ENCODE measurements around the gene RAP1B. TPM values are rescaled to one million over a fixed set of nuclear protein-coding genes. Genes with fewer than 3 reads are reported as not detected.

Gene RAP1B
- total RNA-seq, 4 donors from 2014 or later: 180 to 380 (median 224) TPM

- Histone ChIP-seq H3K4me3 (peak overlapping the region; percentile 44 to 94 (median 78)), H3K27ac (peak overlapping the region; percentile 92 to 100 (median 97)), H3K27me3 (no peaks in the 10 kb centered on the region), H3K36me3 (no peaks in the 10 kb centered on the region), H3K9me3 (no peaks in the 10 kb centered on the region), H3K4me1 (peaks cover 25 to 44% (median 39%) of the 10 kb centered on the region in 4 donors)
- intact Hi-C loops (cut with DNase I; ENCODE audit: low total_unique reads): loop anchor here (10.0 kb wide), 1 partner anchor 246 kb away; no protein-coding TSS in a partner anchor
- TF ChIP-seq POLR2A (IDR thresholded peaks at IDR 0.05) (peak; percentile 59), EP300 (IDR thresholded peaks at IDR 0.05; ENCODE audit: low read depth) (no peak), CTCF (IDR thresholded peaks at IDR 0.05) (no peak), POLR2AphosphoS5 (IDR thresholded peaks at IDR 0.05) (peak; percentile 60 to 67 (median 66))
- WGBS, 2 donors (ENCODE audit: low coverage in 1 of 2): 0% methylated on average over 18 of the region's 72 CpGs; no CpG with 5 or more reads in 1 of the 2 donors
- peak; percentile 71 for DNase-seq
- in situ Hi-C loops (cut with MboI; ENCODE audit: low pct_ligation_motif_present in 1 of 4, low pct_unique_long_range_greater_than_20kb in 1 of 4, low sequenced_read_pairs in 3 of 4): loop anchor here in 1 of 4 donors (25.0 kb wide), 1 partner anchor 249 kb away; no protein-coding TSS in a partner anchor
Observed at GRCh38 chr12:68611094-68611805, 551 bp downstream of the RAP1B start.

DNA sequence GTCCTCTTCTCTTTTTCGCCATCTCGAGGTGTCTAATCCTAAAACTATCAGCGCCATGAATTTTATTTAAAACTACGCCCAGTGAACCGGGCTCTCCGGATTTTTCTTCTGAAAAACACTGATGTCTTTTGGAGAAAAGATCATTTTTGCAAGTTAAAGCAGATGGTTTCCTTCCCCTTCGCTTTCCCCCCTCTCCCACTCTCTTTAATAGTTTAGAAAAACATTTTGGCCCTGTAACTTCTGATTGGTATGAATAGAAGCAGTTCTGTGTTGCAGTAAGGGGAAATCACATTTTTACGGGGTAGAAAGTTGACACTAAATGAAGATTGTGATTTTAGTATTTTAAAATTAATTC is 1.1 kb downstream of the RAP1B start:
- in situ Hi-C loops (cut with MboI; ENCODE audit: low pct_ligation_motif_present in 1 of 4, low pct_unique_long_range_greater_than_20kb in 1 of 4, low sequenced_read_pairs in 3 of 4): loop anchor here in 1 of 4 donors (25.0 kb wide), 1 partner anchor 249 kb away; no protein-coding TSS in a partner anchor
- intact Hi-C loops (cut with DNase I; ENCODE audit: low total_unique reads): loop anchor here (10.0 kb wide), 1 partner anchor 247 kb away; no protein-coding TSS in a partner anchor
- H3K9me3 ChIP-seq: no peaks in the 10 kb centered on the region
- TF ChIP-seq POLR2A (IDR thresholded peaks at IDR 0.05) (no peak), CTCF (IDR thresholded peaks at IDR 0.05) (no peak), EP300 (IDR thresholded peaks at IDR 0.05; ENCODE audit: low read depth) (no peak), POLR2AphosphoS5 (IDR thresholded peaks at IDR 0.05) (no peak)
- H3K27ac ChIP-seq: peak overlapping the region; percentile 92 to 100 (median 97)
- WGBS, 2 donors (ENCODE audit: low coverage in 1 of 2): 0% methylated on average over 8 of the region's 8 CpGs
- no peaks in the 10 kb centered on the region for H3K36me3 ChIP-seq
- H3K27me3 ChIP-seq: no peaks in the 10 kb centered on the region
- peaks cover 28 to 49% (median 42%) of the 10 kb centered on the region in 4 donors for H3K4me1 ChIP-seq
- no peak for DNase-seq
- H3K4me3 ChIP-seq: peak overlapping the region; percentile 32 to 94 (median 78)

DNA sequence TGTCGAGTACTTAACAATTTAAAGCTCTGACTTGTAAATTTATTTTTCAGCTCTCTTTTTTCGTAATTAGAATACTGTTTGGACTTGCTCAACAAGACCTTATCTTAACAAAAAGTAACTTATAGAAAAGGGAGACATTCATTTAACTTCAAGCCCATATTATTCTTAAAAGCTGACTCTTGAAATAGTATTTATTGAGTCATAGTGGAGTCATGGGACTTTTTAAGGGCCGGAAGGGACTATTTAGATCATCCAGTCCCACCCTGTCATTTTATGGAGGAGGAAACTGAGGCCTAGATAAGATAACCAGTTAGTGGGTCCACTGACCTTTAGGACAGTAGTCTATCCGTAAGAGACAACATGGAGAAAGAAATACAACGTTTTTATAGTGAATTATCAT is 1.5 kb downstream of the RAP1B start:
- peaks cover 31 to 53% (median 44%) of the 10 kb centered on the region in 4 donors for H3K4me1 ChIP-seq
- DNase-seq: no peak
- peak overlapping the region; percentile 32 to 94 (median 78) for H3K4me3 ChIP-seq
- no peaks in the 10 kb centered on the region for H3K9me3 ChIP-seq
- H3K36me3 ChIP-seq: no peaks in the 10 kb centered on the region
- in situ Hi-C loops (cut with MboI; ENCODE audit: low pct_ligation_motif_present in 1 of 4, low pct_unique_long_range_greater_than_20kb in 1 of 4, low sequenced_read_pairs in 3 of 4): loop anchor here in 1 of 4 donors (25.0 kb wide), 1 partner anchor 250 kb away; no protein-coding TSS in a partner anchor
- TF ChIP-seq EP300 (IDR thresholded peaks at IDR 0.05; ENCODE audit: low read depth): no peak
- 0 to 4% methylated on average over 5 of the region's 5 CpGs for WGBS, 2 donors (ENCODE audit: low coverage in 1 of 2)
- intact Hi-C loops (cut with DNase I; ENCODE audit: low total_unique reads): loop anchor here (10.0 kb wide), 1 partner anchor 247 kb away; no protein-coding TSS in a partner anchor
- H3K27ac ChIP-seq: peak overlapping the region; percentile 92 to 100 (median 97)
- H3K27me3 ChIP-seq: no peaks in the 10 kb centered on the region

DNA sequence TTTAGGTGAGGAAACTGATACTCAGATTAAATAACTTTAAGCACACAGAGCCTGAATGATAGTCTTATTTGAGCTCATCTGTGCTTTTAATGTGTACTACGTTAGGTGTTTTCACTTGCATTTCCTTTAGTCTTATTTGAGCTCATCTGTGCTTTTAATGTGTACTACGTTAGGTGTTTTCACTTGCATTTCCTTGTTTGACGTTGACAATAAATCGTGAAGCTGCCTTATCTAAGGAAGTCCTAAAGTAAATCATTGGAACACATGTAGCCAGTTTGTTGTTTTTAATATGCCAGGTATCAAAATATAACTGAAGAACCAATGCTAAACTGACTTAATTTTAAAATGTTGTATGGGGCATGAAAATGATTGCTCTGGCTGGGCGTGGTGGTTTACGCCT is 2.0 kb downstream of the RAP1B start:
- no peak for DNase-seq
- Histone ChIP-seq H3K4me1 (peaks cover 33 to 58% (median 46%) of the 10 kb centered on the region in 4 donors), H3K4me3 (peak overlapping the region; percentile 32 to 94 (median 78)), H3K36me3 (no peaks in the 10 kb centered on the region), H3K27ac (peak overlapping the region; percentile 92 to 100 (median 97)), H3K27me3 (no peaks in the 10 kb centered on the region), H3K9me3 (no peaks in the 10 kb centered on the region)
- intact Hi-C loops (cut with DNase I; ENCODE audit: low total_unique reads) (loop anchor here (10.0 kb wide), 1 partner anchor 248 kb away; no protein-coding TSS in a partner anchor), in situ Hi-C loops (cut with MboI; ENCODE audit: low pct_ligation_motif_present in 1 of 4, low pct_unique_long_range_greater_than_20kb in 1 of 4, low sequenced_read_pairs in 3 of 4) (loop anchor here in 1 of 4 donors (25.0 kb wide), 1 partner anchor 250 kb away; no protein-coding TSS in a partner anchor)
- TF ChIP-seq POLR2A (IDR thresholded peaks at IDR 0.05): peak; percentile 69
- no peak for TF ChIP-seq CTCF (IDR thresholded peaks at IDR 0.05)
- no peak for TF ChIP-seq EP300 (IDR thresholded peaks at IDR 0.05; ENCODE audit: low read depth)
- peak in 2 of 3 donors; percentile 76 to 77 for TF ChIP-seq POLR2AphosphoS5 (IDR thresholded peaks at IDR 0.05)
- WGBS, 2 donors (ENCODE audit: low coverage in 1 of 2): 6 to 16% methylated on average over 6 of the region's 6 CpGs
